ENCODE measurements around the gene EFNA3.

Gene EFNA3

DNA sequence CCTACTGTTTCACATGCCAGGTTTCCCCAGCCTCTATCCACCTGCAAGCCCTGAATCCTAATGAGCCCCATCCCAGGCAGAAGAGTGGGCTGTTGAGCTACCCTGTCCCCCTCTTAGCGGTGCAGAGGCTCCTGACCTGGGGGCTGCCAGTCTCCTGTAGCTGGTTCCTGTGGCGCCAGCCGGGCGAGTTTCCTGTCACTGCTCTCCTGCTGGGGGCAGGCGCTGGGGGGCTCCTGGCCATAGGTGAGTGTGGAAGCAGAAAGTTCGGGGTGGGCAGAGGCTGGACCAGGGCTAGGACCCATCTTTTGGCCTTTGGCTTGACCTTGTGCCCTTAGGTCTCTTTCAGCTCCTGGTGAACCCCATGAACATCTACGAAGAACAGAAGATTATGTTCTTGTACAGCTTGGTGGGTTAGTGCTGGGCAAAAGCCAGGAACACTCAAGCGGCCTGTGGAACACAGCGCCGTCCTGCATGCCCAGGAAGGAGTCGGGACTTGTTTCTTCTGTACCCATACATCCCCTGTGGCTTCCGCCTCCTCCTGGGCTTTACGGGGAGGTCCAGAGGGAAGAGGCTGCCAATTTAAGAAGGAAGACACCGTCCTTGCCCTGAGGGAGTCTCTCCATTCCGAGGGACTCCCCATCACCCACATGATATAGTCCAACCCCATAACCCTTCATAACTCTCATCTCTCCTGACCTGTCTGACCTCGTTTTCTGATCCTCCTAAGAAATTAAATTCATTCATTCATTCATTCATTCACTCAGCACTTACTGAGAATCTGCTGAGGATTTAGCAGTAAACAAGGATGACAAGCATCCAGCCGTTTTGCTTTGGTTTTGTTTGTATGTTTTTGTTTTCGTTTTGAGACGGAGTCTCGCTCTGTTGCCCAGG lies 44.1 kb upstream of the EFNA3 start:
- H3K4me3 ChIP-seq (ENCODE audit: low read depth, low read length): no peak overlapping the region
- TF ChIP-seq, protein P1, sequence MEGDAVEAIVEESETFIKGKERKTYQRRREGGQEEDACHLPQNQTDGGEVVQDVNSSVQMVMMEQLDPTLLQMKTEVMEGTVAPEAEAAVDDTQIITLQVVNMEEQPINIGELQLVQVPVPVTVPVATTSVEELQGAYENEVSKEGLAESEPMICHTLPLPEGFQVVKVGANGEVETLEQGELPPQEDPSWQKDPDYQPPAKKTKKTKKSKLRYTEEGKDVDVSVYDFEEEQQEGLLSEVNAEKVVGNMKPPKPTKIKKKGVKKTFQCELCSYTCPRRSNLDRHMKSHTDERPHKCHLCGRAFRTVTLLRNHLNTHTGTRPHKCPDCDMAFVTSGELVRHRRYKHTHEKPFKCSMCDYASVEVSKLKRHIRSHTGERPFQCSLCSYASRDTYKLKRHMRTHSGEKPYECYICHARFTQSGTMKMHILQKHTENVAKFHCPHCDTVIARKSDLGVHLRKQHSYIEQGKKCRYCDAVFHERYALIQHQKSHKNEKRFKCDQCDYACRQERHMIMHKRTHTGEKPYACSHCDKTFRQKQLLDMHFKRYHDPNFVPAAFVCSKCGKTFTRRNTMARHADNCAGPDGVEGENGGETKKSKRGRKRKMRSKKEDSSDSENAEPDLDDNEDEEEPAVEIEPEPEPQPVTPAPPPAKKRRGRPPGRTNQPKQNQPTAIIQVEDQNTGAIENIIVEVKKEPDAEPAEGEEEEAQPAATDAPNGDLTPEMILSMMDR (IDR thresholded peaks at IDR 0.05; ENCODE audit: low read depth, low read length): no peak

- TF ChIP-seq, protein P1 (IDR thresholded peaks at IDR 0.05; ENCODE audit: low read depth, low read length): no peak
- no peak overlapping the region for H3K4me3 ChIP-seq (ENCODE audit: low read depth, low read length)
Observed at GRCh38 chr1:155035936-155036335, 42.7 kb upstream of the EFNA3 start.

GRCh38 chr1:155037043-155037442 lies 41.6 kb upstream of the EFNA3 start:
- no peak overlapping the region for H3K4me3 ChIP-seq (ENCODE audit: low read depth, low read length)
- TF ChIP-seq, protein P1 (IDR thresholded peaks at IDR 0.05; ENCODE audit: low read depth, low read length): no peak

GRCh38 chr1:155037851-155038441 lies 40.7 kb upstream of the EFNA3 start:
- TF ChIP-seq, protein P1 (IDR thresholded peaks at IDR 0.05; ENCODE audit: low read depth, low read length): no peak

DNA sequence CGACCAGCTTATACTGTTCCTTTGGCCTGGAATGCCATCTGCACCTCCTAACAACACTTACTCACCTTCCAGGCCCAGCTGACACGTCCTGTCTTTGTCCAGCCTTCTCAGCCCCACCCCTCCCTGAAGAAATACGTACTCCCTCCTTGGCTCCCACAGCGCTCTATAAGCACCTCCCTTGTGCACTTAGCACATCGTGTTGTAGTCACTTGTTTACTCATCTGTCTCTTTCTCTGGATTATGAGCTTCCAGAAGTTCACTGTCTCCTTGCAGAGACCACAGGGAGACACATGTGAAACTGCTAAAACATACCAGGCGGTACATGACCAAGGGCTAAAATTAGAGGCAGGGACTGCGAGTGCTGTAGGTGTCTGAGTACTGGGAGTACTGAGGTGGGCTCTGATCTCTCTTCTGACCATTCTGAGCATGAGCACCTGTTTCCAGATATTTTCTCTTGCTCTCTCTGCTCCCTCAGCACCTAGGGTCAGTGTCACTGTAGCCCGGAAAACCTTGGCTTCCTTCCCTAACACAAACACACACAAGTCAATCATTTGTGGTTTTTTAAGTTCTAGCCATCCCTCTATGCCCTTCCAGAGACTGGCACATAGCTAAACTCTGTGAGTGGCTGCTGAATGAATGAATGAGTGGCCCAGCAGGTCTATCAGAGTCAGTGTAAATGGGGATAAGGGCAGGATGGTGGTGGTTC lies 39.9 kb upstream of the EFNA3 start:
- no peak overlapping the region for H3K4me3 ChIP-seq (ENCODE audit: low read depth, low read length)
- TF ChIP-seq, protein P1 (IDR thresholded peaks at IDR 0.05; ENCODE audit: low read depth, low read length): no peak

More at GRCh38 chr1:155037851-155038441, 40.7 kb upstream of the EFNA3 start:
- H3K4me3 ChIP-seq (ENCODE audit: low read depth, low read length): no peak overlapping the region

DNA sequence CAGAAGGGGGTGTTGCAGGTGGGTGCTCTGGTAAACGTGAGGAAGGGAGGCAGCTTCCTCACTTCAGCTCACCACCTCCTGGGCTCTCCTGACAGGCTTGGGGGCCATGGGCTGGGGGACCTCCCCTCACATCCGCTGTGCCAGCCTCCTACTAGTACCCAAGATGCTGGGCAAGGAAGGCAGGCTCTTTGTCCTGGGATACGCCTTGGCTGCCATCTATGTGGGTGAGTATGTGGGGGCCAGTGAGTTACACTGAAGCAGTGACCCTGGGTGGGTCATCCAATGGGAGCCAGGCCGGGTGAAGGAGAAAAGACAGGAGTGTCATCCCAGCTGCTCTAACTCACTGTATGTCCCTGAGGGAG lies 39.3 kb upstream of the EFNA3 start:
- H3K4me3 ChIP-seq (ENCODE audit: low read depth, low read length): no peak overlapping the region
- TF ChIP-seq, protein P1 (IDR thresholded peaks at IDR 0.05; ENCODE audit: low read depth, low read length): no peak
